ENCODE data around the gene ARMC3.

GRCh38 chr10:23053036-23053435, 125.2 kb downstream of the ARMC3 start:
- TF ChIP-seq, protein P1, sequence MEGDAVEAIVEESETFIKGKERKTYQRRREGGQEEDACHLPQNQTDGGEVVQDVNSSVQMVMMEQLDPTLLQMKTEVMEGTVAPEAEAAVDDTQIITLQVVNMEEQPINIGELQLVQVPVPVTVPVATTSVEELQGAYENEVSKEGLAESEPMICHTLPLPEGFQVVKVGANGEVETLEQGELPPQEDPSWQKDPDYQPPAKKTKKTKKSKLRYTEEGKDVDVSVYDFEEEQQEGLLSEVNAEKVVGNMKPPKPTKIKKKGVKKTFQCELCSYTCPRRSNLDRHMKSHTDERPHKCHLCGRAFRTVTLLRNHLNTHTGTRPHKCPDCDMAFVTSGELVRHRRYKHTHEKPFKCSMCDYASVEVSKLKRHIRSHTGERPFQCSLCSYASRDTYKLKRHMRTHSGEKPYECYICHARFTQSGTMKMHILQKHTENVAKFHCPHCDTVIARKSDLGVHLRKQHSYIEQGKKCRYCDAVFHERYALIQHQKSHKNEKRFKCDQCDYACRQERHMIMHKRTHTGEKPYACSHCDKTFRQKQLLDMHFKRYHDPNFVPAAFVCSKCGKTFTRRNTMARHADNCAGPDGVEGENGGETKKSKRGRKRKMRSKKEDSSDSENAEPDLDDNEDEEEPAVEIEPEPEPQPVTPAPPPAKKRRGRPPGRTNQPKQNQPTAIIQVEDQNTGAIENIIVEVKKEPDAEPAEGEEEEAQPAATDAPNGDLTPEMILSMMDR (IDR thresholded peaks at IDR 0.05; ENCODE audit: low read depth, low read length, poor library complexity, severe bottlenecking) = no peak
- TF ChIP-seq EZH2phosphoT487 (IDR thresholded peaks at IDR 0.05; ENCODE audit: borderline replicate concordance, low read length) = no peak

Measured in DOHH2 (cell line).